ENCODE data around the gene ATP2B2. TPM values are rescaled to one million over a fixed set of nuclear protein-coding genes. Genes with fewer than 3 reads are reported as not detected.

The ATP2B2 gene
- total RNA-seq, 1 experiment from 2014 or later: 0.22 TPM

- no peaks in the 10 kb centered on the region; the same call in 1 of the 2 replicates for H4K20me1 ChIP-seq (ENCODE audit: insufficient read depth, low read depth, low read length)
- H3K36me3 ChIP-seq (ENCODE audit: insufficient read depth, low read length): no peaks in the 10 kb centered on the region
- H3K9me2 ChIP-seq (replicated peaks; ENCODE audit: insufficient read depth, low read length): no peaks in the 10 kb centered on the region
- peak overlapping the region; percentile 45 for H3K4me2 ChIP-seq (ENCODE audit: low read depth, low read length, poor library complexity, severe bottlenecking)
- H3K4me3 ChIP-seq (ENCODE audit: low read length): peak overlapping the region; percentile 19; the same call in 1 of the 2 replicates
- H3K9me3 ChIP-seq (ENCODE audit: low read length): no peaks in the 10 kb centered on the region
- no peak overlapping the region for H3K27ac ChIP-seq (ENCODE audit: low read length)
- peaks cover 58% of the 10 kb centered on the region for H3K4me1 ChIP-seq (ENCODE audit: low read length)
- H2AFZ ChIP-seq (ENCODE audit: low read length): no peak overlapping the region
- no peak overlapping the region for H3K9ac ChIP-seq (ENCODE audit: low read length)
- H3K27me3 ChIP-seq (ENCODE audit: low read length): no peaks in the 10 kb centered on the region
- peak; percentile 60 for DNase-seq
- H3K79me2 ChIP-seq (ENCODE audit: low read length): no peaks in the 10 kb centered on the region
These were observed 35.8 kb downstream of the ATP2B2 start for GRCh38 chr3:10469441-10470119.

GRCh38 chr3:10468613-10469354 is 36.6 kb downstream of the ATP2B2 start:
- no peak overlapping the region for H3K9ac ChIP-seq (ENCODE audit: low read length)
- H3K4me3 ChIP-seq (ENCODE audit: low read length): no peak overlapping the region
- no peaks in the 10 kb centered on the region for H3K27me3 ChIP-seq (ENCODE audit: low read length)
- no peak overlapping the region for H3K27ac ChIP-seq (ENCODE audit: low read length)
- no peaks in the 10 kb centered on the region for H3K9me2 ChIP-seq (replicated peaks; ENCODE audit: insufficient read depth, low read length)
- no peak for DNase-seq
- no peaks in the 10 kb centered on the region for H3K9me3 ChIP-seq (ENCODE audit: low read length)
- H3K4me1 ChIP-seq (ENCODE audit: low read length): peaks cover 58% of the 10 kb centered on the region
- H3K79me2 ChIP-seq (ENCODE audit: low read length): no peaks in the 10 kb centered on the region
- H4K20me1 ChIP-seq (ENCODE audit: insufficient read depth, low read depth, low read length): no peaks in the 10 kb centered on the region; the same call in 1 of the 2 replicates
- H3K4me2 ChIP-seq (ENCODE audit: low read depth, low read length, poor library complexity, severe bottlenecking): peak overlapping the region; percentile 45
- no peak overlapping the region for H2AFZ ChIP-seq (ENCODE audit: low read length)
- H3K36me3 ChIP-seq (ENCODE audit: insufficient read depth, low read length): no peaks in the 10 kb centered on the region

GRCh38 chr3:10467904-10468612 is 37.3 kb downstream of the ATP2B2 start:
- Histone ChIP-seq H3K36me3 (ENCODE audit: insufficient read depth, low read length) (no peaks in the 10 kb centered on the region), H3K9ac (ENCODE audit: low read length) (no peak overlapping the region), H3K4me3 (ENCODE audit: low read length) (no peak overlapping the region), H2AFZ (ENCODE audit: low read length) (no peak overlapping the region), H3K9me2 (replicated peaks; ENCODE audit: insufficient read depth, low read length) (no peaks in the 10 kb centered on the region), H3K4me1 (ENCODE audit: low read length) (peaks cover 63% of the 10 kb centered on the region), H3K79me2 (ENCODE audit: low read length) (no peaks in the 10 kb centered on the region), H3K27me3 (ENCODE audit: low read length) (no peaks in the 10 kb centered on the region), H3K9me3 (ENCODE audit: low read length) (no peaks in the 10 kb centered on the region), H3K4me2 (ENCODE audit: low read depth, low read length, poor library complexity, severe bottlenecking) (no peak overlapping the region), H3K27ac (ENCODE audit: low read length) (no peak overlapping the region), H4K20me1 (ENCODE audit: insufficient read depth, low read depth, low read length) (no peaks in the 10 kb centered on the region; the same call in 1 of the 2 replicates)
- no peak for DNase-seq

GRCh38 chr3:10467204-10467603 is 38.2 kb downstream of the ATP2B2 start:
- Histone ChIP-seq H2AFZ (ENCODE audit: low read length) (no peak overlapping the region), H3K9me3 (ENCODE audit: low read length) (no peaks in the 10 kb centered on the region), H3K4me1 (ENCODE audit: low read length) (peaks cover 60% of the 10 kb centered on the region), H3K36me3 (ENCODE audit: insufficient read depth, low read length) (no peaks in the 10 kb centered on the region), H3K4me2 (ENCODE audit: low read depth, low read length, poor library complexity, severe bottlenecking) (no peak overlapping the region), H3K9me2 (replicated peaks; ENCODE audit: insufficient read depth, low read length) (no peaks in the 10 kb centered on the region), H3K79me2 (ENCODE audit: low read length) (no peaks in the 10 kb centered on the region), H3K9ac (ENCODE audit: low read length) (no peak overlapping the region), H4K20me1 (ENCODE audit: insufficient read depth, low read depth, low read length) (no peaks in the 10 kb centered on the region; the same call in 1 of the 2 replicates), H3K27me3 (ENCODE audit: low read length) (no peaks in the 10 kb centered on the region), H3K27ac (ENCODE audit: low read length) (no peak overlapping the region), H3K4me3 (ENCODE audit: low read length) (no peak overlapping the region)
- no peak for DNase-seq

GRCh38 chr3:10466186-10466585 is 39.2 kb downstream of the ATP2B2 start:
- H3K4me1 ChIP-seq (ENCODE audit: low read length): peaks cover 59% of the 10 kb centered on the region
- no peaks in the 10 kb centered on the region for H3K27me3 ChIP-seq (ENCODE audit: low read length)
- H3K79me2 ChIP-seq (ENCODE audit: low read length): no peaks in the 10 kb centered on the region
- no peaks in the 10 kb centered on the region for H3K9me2 ChIP-seq (replicated peaks; ENCODE audit: insufficient read depth, low read length)
- H4K20me1 ChIP-seq (ENCODE audit: insufficient read depth, low read depth, low read length): no peaks in the 10 kb centered on the region; the same call in 1 of the 2 replicates
- no peaks in the 10 kb centered on the region for H3K9me3 ChIP-seq (ENCODE audit: low read length)
- no peak overlapping the region for H3K27ac ChIP-seq (ENCODE audit: low read length)
- DNase-seq: no peak
- no peak overlapping the region for H3K4me3 ChIP-seq (ENCODE audit: low read length)
- H3K36me3 ChIP-seq (ENCODE audit: insufficient read depth, low read length): no peaks in the 10 kb centered on the region
- no peak overlapping the region for H3K4me2 ChIP-seq (ENCODE audit: low read depth, low read length, poor library complexity, severe bottlenecking)
- H2AFZ ChIP-seq (ENCODE audit: low read length): no peak overlapping the region
- no peak overlapping the region for H3K9ac ChIP-seq (ENCODE audit: low read length)

- peaks cover 53% of the 10 kb centered on the region for H3K4me1 ChIP-seq (ENCODE audit: low read length)
- no peaks in the 10 kb centered on the region for H3K27me3 ChIP-seq (ENCODE audit: low read length)
- no peak for DNase-seq
- no peak overlapping the region for H3K9ac ChIP-seq (ENCODE audit: low read length)
- H3K9me2 ChIP-seq (replicated peaks; ENCODE audit: insufficient read depth, low read length): no peaks in the 10 kb centered on the region
- H4K20me1 ChIP-seq (ENCODE audit: insufficient read depth, low read depth, low read length): no peaks in the 10 kb centered on the region; the same call in 1 of the 2 replicates
- peak overlapping the region; percentile 36 for H3K4me2 ChIP-seq (ENCODE audit: low read depth, low read length, poor library complexity, severe bottlenecking)
- no peak overlapping the region for H3K27ac ChIP-seq (ENCODE audit: low read length)
- H2AFZ ChIP-seq (ENCODE audit: low read length): no peak overlapping the region
- H3K4me3 ChIP-seq (ENCODE audit: low read length): no peak overlapping the region
- H3K9me3 ChIP-seq (ENCODE audit: low read length): no peaks in the 10 kb centered on the region
- no peaks in the 10 kb centered on the region for H3K36me3 ChIP-seq (ENCODE audit: insufficient read depth, low read length)
- H3K79me2 ChIP-seq (ENCODE audit: low read length): no peaks in the 10 kb centered on the region
These were observed 40.2 kb downstream of the ATP2B2 start for GRCh38 chr3:10465161-10465560.

GRCh38 chr3:10463533-10464434 is 41.6 kb downstream of the ATP2B2 start:
- peak overlapping the region; percentile 22; the same call in 1 of the 2 replicates for H3K9ac ChIP-seq (ENCODE audit: low read length)
- no peaks in the 10 kb centered on the region for H3K27me3 ChIP-seq (ENCODE audit: low read length)
- no peaks in the 10 kb centered on the region for H3K79me2 ChIP-seq (ENCODE audit: low read length)
- peaks cover 39% of the 10 kb centered on the region for H3K4me1 ChIP-seq (ENCODE audit: low read length)
- H4K20me1 ChIP-seq (ENCODE audit: insufficient read depth, low read depth, low read length): no peaks in the 10 kb centered on the region; the same call in 1 of the 2 replicates
- H3K4me3 ChIP-seq (ENCODE audit: low read length): peak overlapping the region; percentile 43; the same call in 1 of the 2 replicates
- no peaks in the 10 kb centered on the region for H3K9me3 ChIP-seq (ENCODE audit: low read length)
- 0 out of 2 replicates have a peak overlapping the region, but pooled peaks have one; percentile 9 for H3K27ac ChIP-seq (ENCODE audit: low read length)
- H3K9me2 ChIP-seq (replicated peaks; ENCODE audit: insufficient read depth, low read length): no peaks in the 10 kb centered on the region
- H3K4me2 ChIP-seq (ENCODE audit: low read depth, low read length, poor library complexity, severe bottlenecking): peak overlapping the region; percentile 56
- H3K36me3 ChIP-seq (ENCODE audit: insufficient read depth, low read length): no peaks in the 10 kb centered on the region
- peak; percentile 81 for DNase-seq
- H2AFZ ChIP-seq (ENCODE audit: low read length): no peak overlapping the region

Data from Karpas-422 (cell line).